ENCODE measurements around the gene AFF3.

The AFF3 gene

DNA sequence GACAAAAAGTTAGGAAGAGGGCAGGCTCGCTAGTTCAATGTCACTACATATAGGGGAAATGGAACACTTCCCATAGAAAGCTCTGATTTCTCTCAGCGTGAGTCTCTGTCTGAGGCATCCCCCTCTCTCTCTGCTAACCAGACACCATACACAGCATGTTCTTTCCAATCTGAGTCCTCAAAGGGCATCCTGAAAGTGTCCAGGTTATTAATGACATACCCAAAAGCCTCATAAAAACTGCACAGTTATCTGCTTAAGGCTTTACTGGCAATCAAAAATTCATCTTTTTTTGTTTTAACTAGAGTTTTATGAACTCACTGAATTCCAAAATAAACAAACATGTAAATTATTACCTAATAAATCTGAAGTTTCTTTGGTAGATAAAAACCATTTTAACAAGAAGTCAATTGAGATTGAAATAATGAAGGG lies 137.4 kb downstream of the AFF3 start:
- H3K36me3 Mint-ChIP-seq, result peaks cover 27% of the 10 kb centered on the region
- no peaks in the 10 kb centered on the region for H3K9me3 Mint-ChIP-seq
- H3K4me3 Mint-ChIP-seq, result no peak overlapping the region
- H3K4me1 Mint-ChIP-seq, result no peaks in the 10 kb centered on the region
- no peak overlapping the region for H3K27ac Mint-ChIP-seq
- H3K27me3 Mint-ChIP-seq, result no peaks in the 10 kb centered on the region

DNA sequence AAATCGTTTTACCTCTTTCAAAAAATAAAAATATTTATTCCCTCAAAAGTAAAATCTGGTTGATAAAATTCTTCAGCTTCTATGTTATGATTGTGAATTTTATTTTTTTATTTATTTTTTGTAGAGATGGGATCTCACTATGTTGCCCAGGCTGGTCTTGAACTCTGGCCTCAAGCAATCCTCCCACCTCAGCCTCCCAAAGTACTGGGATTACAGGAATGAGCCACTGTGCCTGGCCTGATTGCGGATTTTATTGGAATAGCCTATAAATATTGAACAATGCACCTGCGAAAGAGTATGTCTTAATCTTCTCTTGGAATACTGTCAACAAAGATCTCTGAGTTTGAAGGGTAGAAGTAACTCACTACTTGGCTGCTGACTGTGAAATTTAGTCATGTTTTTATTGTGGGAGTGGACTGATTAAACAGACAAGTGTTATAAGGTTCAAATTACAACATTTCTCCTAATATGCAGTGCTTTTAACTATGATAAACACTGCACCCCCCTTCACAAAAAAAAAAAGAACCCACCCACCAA lies 138.0 kb downstream of the AFF3 start:
- Mint-ChIP-seq H3K4me1 (no peaks in the 10 kb centered on the region), H3K27me3 (no peaks in the 10 kb centered on the region), H3K4me3 (no peak overlapping the region), H3K36me3 (peaks cover 27% of the 10 kb centered on the region), H3K9me3 (no peaks in the 10 kb centered on the region), H3K27ac (no peak overlapping the region)

DNA sequence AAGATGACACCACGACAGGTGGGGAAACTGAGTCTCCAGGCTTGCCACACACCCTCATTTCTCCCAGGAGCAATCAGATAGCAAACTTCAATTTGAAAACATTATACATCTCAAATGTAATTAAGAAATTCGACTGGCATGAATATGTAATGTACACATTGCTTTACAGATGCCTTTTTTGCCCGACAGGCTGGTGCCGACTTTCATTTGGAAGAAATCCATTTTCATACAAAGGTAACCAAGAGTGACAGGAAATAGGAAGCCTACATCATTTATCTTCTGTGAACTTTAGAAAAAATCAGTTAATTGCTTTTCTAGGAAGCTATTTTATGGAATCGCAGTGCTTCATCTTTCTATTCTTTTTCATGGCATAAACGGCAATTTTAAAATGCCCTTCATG lies 140.3 kb downstream of the AFF3 start:
- no peaks in the 10 kb centered on the region for H3K27me3 Mint-ChIP-seq
- H3K36me3 Mint-ChIP-seq, result peaks cover 25% of the 10 kb centered on the region
- H3K9me3 Mint-ChIP-seq, result no peaks in the 10 kb centered on the region
- no peak overlapping the region for H3K27ac Mint-ChIP-seq
- H3K4me1 Mint-ChIP-seq, result no peaks in the 10 kb centered on the region
- H3K4me3 Mint-ChIP-seq, result no peak overlapping the region

DNA sequence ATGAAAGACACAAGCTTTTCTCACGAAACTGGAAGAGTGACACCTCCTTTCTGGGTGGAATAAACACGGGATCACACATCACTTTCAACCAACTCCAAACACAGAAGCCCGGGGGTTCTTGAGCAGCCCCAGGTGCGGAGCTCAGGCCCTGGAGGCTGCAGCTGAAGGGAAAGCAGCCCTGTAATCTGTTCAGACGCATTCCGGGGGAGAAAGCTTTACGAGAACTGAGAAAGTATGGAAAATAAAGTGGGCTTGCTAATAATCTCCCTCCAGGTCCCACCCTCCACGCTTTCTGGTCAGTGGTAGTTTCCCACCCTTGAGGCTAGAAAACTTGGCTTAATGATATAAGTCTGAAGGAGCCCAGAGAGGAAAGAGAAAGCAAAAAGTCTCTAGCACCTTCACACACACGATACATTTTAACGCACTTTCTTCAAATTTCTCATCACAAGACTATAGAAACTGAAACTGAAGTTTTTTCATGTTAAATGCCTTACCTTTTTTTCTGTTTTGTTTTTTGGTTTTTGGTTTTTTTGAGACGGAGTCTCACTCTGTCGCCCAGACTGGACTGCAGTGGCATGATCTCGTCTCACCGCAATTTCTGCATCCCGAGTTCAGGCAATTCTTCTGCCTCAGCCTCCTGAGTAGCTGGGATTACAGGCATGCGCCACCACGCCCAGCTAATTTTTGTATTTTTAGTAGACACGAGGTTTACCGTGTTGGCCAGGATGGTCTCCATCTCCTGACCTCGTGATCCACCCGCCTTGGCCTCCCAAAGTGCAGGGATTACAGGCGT lies 141.3 kb downstream of the AFF3 start:
- Mint-ChIP-seq H3K27ac (no peak overlapping the region), H3K36me3 (peaks cover 18% of the 10 kb centered on the region), H3K9me3 (no peaks in the 10 kb centered on the region), H3K27me3 (no peaks in the 10 kb centered on the region), H3K4me1 (no peaks in the 10 kb centered on the region), H3K4me3 (no peak overlapping the region)

DNA sequence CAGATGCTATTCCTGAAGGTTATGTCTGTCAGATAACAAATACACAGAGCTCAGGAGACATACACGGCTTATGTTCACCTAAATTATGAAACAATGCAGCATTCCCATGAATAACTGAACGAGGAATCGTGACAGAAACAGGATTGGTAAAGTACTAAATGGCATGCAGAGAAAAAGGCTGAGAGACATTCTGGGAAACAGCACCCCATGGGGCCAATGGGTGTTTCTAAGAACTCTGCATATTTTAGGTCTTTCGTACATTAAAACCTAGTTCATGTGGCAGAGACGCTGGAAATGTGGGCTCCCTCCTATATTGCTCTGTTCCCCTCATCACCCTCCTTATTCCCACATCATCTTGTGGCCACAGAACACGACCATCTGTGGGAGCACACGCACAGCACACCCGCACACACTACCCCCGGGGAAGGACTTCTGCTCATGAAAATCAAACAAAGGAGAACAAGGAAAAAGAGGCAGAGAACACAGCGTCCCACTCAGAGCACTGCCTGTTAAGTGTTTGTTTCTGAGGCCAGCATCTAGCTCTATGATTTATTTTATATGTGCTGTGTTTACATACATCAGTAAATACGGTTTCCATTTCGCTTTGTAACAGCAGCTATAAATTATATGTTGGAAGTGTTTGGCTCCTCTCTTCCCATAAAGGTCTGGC lies 143.6 kb downstream of the AFF3 start:
- no peaks in the 10 kb centered on the region for H3K9me3 Mint-ChIP-seq
- H3K36me3 Mint-ChIP-seq, result peaks cover 6% of the 10 kb centered on the region

DNA sequence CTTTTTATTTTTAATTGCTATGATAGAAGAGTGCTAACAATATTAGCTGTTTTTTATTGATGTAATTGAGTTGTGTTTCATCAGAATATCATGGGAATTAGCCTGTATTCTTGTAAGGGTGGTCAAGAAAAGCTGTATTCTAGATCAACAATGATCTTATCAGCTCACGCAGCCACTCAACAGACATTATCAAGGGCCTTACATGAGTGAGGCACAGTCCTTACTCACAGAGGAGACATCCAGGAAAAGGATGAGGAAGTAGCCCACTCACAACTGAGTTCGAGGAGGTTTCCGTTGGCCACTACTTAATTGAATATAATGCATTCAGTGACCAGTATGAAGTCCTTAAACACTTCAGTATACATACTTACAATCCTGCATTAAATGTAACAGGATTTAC lies 152.5 kb downstream of the AFF3 start:
- Mint-ChIP-seq H3K27me3 (no peaks in the 10 kb centered on the region), H3K4me1 (no peaks in the 10 kb centered on the region), H3K36me3 (peaks cover 7% of the 10 kb centered on the region), H3K4me3 (no peak overlapping the region), H3K27ac (no peak overlapping the region), H3K9me3 (no peaks in the 10 kb centered on the region)

More for the DNA sequence above, 143.6 kb downstream of the AFF3 start:
- Mint-ChIP-seq H3K4me1 (no peaks in the 10 kb centered on the region), H3K27ac (no peak overlapping the region), H3K4me3 (no peak overlapping the region), H3K27me3 (no peaks in the 10 kb centered on the region)

DNA sequence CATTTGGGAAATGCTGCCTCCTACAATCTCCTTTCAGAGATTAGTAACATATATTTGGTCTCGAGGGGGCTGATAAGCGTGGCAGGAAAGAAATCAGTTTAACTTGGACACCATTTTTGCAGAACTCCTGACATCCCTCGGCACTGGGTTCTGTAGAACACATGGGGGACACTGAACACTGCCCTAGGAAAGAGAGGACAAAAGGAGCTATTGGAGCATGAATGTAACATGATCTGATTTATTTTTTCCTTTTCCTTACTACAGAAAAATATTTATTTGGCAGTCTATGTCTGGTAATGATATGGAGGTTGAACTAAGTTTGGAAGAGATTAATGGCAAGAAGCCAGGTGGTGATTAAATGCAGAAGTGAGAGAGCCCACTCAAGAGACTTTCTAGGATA lies 153.8 kb downstream of the AFF3 start:
- peaks cover 7% of the 10 kb centered on the region for H3K36me3 Mint-ChIP-seq

DNA sequence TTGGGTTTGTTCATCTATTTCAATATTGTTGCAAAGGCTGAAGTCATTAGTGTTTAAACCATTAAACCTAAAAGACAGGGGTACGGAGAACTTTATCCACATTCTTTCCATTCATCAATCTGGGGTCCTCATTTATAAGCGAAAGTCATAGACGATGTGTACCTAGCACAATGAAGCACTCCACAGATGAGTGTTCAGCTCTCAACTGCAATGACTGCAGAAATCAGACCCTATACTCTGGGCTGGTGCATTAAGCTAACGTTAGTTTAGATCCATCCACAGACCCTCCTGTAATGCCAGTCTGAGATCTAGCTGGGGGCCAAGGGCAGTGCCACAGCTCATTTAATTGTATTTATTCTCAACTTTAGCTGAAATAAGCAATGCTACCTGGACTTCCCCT lies 155.2 kb downstream of the AFF3 start:
- Mint-ChIP-seq H3K4me1 (no peaks in the 10 kb centered on the region), H3K9me3 (no peaks in the 10 kb centered on the region), H3K27me3 (no peaks in the 10 kb centered on the region)

More for the DNA sequence above, 153.8 kb downstream of the AFF3 start:
- H3K27ac Mint-ChIP-seq, result no peak overlapping the region
- H3K27me3 Mint-ChIP-seq, result no peaks in the 10 kb centered on the region
- H3K9me3 Mint-ChIP-seq, result no peaks in the 10 kb centered on the region
- no peak overlapping the region for H3K4me3 Mint-ChIP-seq
- H3K4me1 Mint-ChIP-seq, result no peaks in the 10 kb centered on the region

DNA sequence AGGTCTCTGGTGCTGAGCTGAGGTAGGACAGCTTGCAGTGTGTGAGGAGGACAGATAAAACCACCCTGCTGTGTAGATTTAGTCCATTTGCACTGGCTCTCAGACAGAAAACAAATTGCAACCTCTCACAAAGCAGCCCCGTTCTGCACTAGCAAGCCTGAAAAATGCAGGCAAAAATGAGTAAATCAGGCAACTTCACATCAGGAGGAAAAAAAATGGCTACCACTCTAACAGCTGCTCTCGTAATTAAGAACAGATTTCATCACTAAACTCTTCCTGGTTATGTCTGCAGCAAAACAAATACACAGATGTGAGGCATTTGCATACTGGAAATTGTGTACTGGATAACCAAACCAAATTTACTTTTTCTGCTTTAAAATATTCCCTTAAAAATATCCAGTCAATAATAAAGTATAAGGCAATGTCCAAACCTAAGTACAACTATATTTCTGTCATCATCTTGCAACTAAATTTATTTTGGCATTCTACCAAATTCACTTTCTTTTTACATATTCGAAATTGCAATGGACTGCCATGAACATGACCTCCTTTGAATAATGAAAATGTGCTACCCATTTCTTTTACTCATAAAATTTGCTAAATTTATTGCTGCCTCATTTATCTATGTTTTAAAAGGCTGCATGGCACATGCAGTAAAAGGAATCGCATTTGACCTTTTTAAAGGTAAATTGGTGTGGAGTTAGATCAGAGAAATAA lies 157.4 kb downstream of the AFF3 start:
- H3K9me3 Mint-ChIP-seq, result no peaks in the 10 kb centered on the region
- H3K4me1 Mint-ChIP-seq, result no peaks in the 10 kb centered on the region
- no peaks in the 10 kb centered on the region for H3K27me3 Mint-ChIP-seq
- no peak overlapping the region for H3K4me3 Mint-ChIP-seq
- H3K36me3 Mint-ChIP-seq, result peaks cover 6% of the 10 kb centered on the region
- H3K27ac Mint-ChIP-seq, result no peak overlapping the region

More for the DNA sequence above, 155.2 kb downstream of the AFF3 start:
- peaks cover 9% of the 10 kb centered on the region for H3K36me3 Mint-ChIP-seq
- H3K27ac Mint-ChIP-seq, result no peak overlapping the region
- no peak overlapping the region for H3K4me3 Mint-ChIP-seq

DNA sequence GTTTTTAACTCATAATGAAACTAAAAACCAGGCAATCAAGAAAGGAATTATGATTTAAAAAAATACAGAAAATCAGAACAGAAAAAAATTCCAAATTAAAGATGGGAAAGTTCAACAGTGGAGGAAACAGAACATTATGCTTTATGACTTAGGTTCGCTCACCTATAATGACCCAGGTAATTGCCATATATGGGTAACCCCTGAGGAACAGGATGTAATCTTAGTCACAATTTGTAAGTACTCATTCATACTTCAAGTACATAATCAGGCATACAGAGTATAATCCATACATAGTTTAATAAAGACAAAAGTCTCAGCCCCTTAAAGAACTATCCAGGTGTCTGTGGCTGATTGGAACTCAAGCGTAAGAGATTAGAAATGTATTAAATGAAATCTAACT lies 159.6 kb downstream of the AFF3 start:
- Mint-ChIP-seq H3K9me3 (no peaks in the 10 kb centered on the region), H3K27ac (no peak overlapping the region), H3K4me1 (no peaks in the 10 kb centered on the region), H3K36me3 (peaks cover 7% of the 10 kb centered on the region), H3K4me3 (no peak overlapping the region), H3K27me3 (no peaks in the 10 kb centered on the region)

DNA sequence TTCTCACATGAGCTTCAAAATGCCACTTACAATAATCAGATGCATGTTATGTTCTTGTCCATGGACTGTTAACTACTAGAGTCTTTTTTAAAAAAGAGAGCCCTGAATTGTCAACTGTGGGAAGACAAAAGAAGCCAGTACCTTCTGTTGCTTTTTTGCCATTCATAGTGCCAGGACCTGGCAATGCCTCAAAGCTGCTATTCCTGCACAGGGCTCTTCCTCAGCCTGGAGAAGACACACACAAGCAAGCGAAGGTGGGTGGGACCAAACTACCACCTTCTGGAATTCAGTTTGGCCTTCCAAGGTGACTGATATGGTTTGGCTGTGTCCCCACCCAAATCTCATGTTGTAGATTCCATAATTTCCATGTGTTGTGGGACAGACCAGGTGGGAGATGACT lies 160.6 kb downstream of the AFF3 start:
- H3K36me3 Mint-ChIP-seq, result peaks cover 7% of the 10 kb centered on the region
- H3K9me3 Mint-ChIP-seq, result no peaks in the 10 kb centered on the region
- no peaks in the 10 kb centered on the region for H3K4me1 Mint-ChIP-seq
- no peaks in the 10 kb centered on the region for H3K27me3 Mint-ChIP-seq
- H3K4me3 Mint-ChIP-seq, result no peak overlapping the region
- H3K27ac Mint-ChIP-seq, result no peak overlapping the region

DNA sequence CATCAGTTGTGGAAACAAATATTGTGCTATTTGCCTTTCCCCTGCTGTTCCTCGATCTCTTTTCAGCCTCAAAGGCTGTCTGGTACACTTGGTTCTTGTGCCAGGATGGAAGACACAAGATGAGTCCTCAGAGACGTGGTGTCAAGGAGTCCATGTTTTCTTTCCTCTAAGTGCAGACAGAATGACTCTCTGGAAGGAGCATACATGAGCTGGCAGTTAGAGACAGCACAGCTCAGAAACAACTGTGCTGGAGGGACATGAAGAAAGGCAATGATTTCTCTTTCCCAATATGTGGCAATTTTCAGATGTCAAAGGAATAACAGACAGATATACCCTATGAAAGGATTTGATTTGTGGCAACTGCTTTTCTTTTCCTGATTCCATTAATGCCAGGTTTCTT lies 162.2 kb downstream of the AFF3 start:
- no peaks in the 10 kb centered on the region for H3K27me3 Mint-ChIP-seq
- H3K9me3 Mint-ChIP-seq, result no peaks in the 10 kb centered on the region
- no peak overlapping the region for H3K4me3 Mint-ChIP-seq
- peaks cover 3% of the 10 kb centered on the region for H3K4me1 Mint-ChIP-seq
- H3K27ac Mint-ChIP-seq, result no peak overlapping the region
- peaks cover 7% of the 10 kb centered on the region for H3K36me3 Mint-ChIP-seq

DNA sequence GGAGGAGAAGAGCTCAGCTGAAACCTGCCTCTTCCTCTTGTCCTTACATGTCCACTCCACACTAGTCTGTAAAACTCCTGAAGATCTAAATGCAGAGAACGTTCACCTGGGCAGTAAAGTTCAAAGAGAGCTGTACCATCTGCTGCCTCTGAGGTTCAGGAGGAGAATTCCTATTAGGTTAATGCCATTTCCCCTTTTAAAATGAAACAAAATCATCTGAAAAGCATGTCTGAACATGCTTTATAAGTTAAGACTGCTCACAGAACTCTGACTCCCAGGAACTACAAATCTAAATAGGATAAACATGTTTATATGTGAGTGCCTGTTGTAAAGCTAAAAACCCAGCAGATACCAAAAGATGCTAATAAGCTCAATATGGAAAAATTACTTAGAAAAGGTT lies 164.4 kb downstream of the AFF3 start:
- Mint-ChIP-seq H3K27ac (no peak overlapping the region), H3K27me3 (no peaks in the 10 kb centered on the region), H3K9me3 (no peaks in the 10 kb centered on the region), H3K4me3 (no peak overlapping the region), H3K36me3 (peaks cover 7% of the 10 kb centered on the region), H3K4me1 (peaks cover 3% of the 10 kb centered on the region)

DNA sequence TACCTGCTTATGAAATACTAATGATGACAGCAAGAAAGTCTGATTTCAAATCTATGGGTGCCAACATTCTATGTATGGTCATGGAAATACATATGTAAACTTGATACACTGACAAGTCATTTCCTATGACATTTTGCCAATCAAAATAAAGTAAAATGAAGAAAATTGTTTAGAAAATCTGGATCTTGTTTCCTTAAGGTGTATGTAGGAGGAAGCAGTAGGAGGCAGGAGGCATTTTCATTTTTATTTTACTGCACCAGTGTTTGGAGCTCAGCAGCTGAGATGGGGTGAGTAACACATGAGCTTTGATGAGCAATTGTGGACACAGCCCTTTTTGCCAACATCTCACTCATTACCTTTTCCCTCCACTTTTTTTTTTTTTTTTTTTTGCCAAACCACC lies 167.0 kb downstream of the AFF3 start:
- H3K27me3 Mint-ChIP-seq, result no peaks in the 10 kb centered on the region
- peaks cover 3% of the 10 kb centered on the region for H3K4me1 Mint-ChIP-seq
- H3K4me3 Mint-ChIP-seq, result no peak overlapping the region
- no peaks in the 10 kb centered on the region for H3K9me3 Mint-ChIP-seq
- H3K36me3 Mint-ChIP-seq, result peaks cover 10% of the 10 kb centered on the region
- no peak overlapping the region for H3K27ac Mint-ChIP-seq

DNA sequence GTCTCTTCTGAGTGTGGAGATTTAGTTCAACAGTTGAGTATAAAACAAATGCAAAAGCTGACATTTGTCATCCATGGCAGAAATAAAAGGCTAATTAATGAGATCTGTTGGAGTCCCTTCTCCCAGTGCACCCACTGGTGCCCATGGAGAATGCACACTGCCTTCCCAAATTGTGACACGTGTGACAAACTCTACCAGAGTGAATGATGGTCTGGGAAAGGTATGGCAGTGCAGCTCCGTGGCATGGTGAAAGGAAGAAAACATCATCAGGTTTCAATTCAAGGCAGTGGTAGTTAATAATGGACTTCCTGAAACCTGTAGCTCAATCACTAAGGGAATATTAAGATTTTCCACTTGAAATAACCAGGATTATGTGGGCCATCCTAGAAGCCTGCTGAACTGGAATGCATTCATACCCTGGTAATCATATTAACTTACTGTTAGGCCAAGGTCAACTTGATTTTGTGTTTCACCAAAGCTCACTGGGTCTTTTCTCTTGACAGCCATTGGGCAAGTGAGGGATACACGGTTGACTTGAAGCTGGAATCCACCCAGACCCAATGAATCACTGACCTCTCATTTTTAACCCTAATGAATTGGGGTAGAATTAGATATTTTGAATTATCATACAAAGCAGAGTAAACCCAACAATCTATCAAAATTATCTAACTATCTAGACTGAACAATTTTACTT lies 167.6 kb downstream of the AFF3 start:
- Mint-ChIP-seq H3K4me3 (no peak overlapping the region), H3K27ac (no peak overlapping the region), H3K27me3 (no peaks in the 10 kb centered on the region), H3K9me3 (no peaks in the 10 kb centered on the region), H3K36me3 (peaks cover 9% of the 10 kb centered on the region), H3K4me1 (peaks cover 3% of the 10 kb centered on the region)

Data from activated naive CD4-positive, alpha-beta T cell treated with anti-CD3 and anti-CD28 coated beads, Interleukin-2, amount 50 U/mL, for 24 hours (primary cell).